HG03139 (cell line): Measurements from ENCODE around the gene CASP8AP2.
"Not testable (repeated sequence)": the region's sequence is repeated elsewhere in the genome, so short reads cannot be mapped to it uniquely, and the experiment has no call there.

ENCODE experiments used
- ATAC-seq: cut with Tn5 transposase; IDR thresholded peaks from one replicate; pipeline ENCODE4 v1.9.1; 2021; ENCODE audit not compliant: unreplicated experiment

Gene CASP8AP2

GRCh38 chr6:89819336-89820130 lies 10.1 kb upstream of the CASP8AP2 start, which contains the start of gene MDN1:
Gene MDN1 (minus strand): TSS chr6:89819794. CDS start chr6:89819607, 187 bp downstream.
- peak; percentile 87 for ATAC-seq

- ATAC-seq, result no peak
Observed at GRCh38 chr6:89826029-89826528, 3.6 kb upstream of the CASP8AP2 start.

DNA sequence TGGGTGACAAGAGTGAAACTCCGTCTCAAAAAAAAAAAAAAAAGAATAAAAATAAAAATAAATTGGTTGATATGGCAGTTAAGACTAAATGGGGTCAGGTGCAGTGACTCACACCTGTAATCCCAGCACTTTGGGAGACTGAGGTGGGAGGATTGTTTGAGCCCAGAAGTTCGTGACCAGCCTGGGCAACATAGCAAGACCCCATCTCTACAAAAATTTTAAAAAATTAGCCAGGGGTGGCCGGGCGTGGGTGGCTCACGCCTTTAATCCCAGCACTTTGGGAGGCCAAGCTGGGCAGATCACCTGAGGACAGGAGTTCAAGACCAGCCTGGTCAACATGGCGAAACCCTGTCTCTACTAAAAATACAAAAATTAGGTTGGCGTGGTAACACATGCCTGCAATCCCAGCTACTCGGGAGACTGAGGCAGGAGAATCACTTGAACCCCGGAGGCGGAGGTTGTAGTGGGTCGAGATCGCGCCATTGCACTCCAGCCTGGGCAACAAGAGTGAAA lies 1.1 kb upstream of the CASP8AP2 start:
- ATAC-seq, result not testable (repeated sequence)

DNA sequence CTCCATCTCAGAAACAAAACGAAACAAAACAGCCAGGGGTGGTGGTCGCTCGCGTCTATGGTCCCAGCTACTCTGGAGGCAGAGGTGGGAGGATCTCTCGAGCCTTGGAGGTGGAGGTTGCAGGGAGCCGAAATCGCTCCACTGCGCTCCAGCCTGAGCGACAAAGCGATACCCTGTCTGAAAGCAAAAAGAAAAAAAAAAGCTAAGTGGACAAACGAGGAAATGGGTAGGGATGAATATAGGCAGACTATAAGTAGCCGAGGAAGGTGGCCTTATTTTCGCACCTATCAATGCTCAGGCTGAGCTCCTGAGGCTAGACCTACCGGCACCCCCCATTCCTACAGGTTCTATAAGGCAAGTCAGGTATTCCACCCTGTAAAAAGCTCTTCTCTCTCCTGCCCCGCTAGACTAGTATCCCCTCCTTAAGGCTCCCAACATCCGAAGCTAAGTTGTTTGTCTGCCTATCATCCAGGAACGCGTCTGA lies 650 bp upstream of the CASP8AP2 start:
- peak; percentile 29 for ATAC-seq

GRCh38 chr6:89830170-89830809 lies 610 bp downstream of the CASP8AP2 start:
- no peak for ATAC-seq

- peak; percentile 93 for ATAC-seq
Observed at GRCh38 chr6:89834884-89835792, 5.5 kb downstream of the CASP8AP2 start.

- ATAC-seq, result no peak
Observed at GRCh38 chr6:89836639-89837222, 7.1 kb downstream of the CASP8AP2 start.

- ATAC-seq, result no peak
Observed at GRCh38 chr6:89840538-89840937, 10.9 kb downstream of the CASP8AP2 start.

DNA sequence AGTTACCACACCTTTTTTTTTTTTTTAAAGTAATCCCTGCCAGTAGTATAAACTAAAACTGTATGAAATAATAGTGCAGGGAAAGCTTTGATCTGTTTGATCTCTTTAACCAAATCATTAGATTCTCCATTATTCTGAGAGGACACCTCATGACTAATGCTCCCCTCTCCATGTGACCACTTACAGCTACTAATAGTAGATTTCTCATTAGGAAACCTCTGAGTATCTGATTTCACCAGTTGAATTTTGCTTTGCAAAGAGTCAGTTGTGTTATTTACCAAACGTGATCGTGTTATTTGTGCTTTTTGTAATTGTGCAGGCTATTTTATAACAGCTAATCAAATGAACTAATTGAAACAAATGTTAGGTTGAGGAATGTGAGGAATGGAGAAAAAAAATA lies 12.5 kb downstream of the CASP8AP2 start:
- no peak for ATAC-seq

DNA sequence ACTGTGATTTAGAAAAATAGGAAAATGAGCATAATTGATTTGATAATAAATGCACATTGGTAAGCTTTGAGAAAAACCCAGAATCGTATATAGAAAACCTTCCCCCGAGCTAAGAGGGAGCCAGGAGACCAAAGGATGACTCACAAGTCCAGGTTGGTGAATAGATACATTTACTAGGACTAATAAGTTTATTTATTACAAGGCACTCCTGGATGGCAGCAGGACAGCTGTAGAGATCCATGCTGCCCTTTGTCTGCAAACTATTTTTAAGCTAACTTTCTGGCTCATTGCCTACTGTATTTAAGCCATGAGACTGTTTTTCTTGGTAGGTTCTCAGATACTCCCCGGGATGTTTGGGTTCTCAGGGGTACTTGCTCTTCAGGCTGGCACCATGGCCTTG lies 13.4 kb downstream of the CASP8AP2 start:
- no peak for ATAC-seq

GRCh38 chr6:89847513-89847912 lies 17.8 kb downstream of the CASP8AP2 start:
- ATAC-seq, result not testable (repeated sequence)

GRCh38 chr6:89853068-89853467 lies 23.4 kb downstream of the CASP8AP2 start:
- no peak for ATAC-seq

DNA sequence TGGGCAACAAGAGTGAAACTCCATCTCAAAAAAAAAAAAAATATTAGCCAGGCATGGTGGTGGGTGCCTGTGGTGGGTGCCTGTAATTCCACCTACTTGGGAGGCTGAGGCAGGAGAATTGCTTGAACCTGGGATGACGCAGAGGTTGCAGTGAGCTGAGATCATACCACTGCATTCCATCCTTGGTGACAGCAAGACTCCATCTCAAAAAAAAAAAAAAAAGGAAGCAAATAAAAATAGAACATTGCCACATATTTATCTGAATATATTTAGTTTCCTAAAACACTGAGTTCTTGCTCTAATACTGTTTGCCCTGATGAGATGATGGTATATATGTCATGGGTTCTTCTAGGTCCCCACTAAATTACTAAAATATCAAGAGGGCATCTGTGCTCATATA lies 28.4 kb downstream of the CASP8AP2 start:
- no peak for ATAC-seq

DNA sequence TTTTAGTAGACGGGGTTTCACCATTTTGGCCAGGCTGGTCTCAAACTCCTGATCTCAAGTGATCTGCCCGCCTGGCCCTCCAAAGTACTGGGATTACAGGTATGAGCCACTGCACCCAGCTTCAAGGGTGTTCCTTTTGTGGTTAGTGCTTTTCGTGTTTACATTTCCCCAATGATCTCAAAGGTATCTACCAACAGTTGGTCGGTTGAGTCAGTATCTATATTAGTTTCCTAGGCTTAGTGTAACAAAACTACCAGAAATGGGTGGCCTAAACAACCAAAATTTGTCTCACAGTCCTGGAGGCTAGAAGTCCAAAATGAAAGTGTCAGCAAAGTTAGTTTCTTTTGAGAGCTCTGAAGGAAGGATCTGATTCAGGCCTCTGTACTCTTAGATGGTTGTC lies 30.1 kb downstream of the CASP8AP2 start:
- ATAC-seq, result peak; percentile 51

DNA sequence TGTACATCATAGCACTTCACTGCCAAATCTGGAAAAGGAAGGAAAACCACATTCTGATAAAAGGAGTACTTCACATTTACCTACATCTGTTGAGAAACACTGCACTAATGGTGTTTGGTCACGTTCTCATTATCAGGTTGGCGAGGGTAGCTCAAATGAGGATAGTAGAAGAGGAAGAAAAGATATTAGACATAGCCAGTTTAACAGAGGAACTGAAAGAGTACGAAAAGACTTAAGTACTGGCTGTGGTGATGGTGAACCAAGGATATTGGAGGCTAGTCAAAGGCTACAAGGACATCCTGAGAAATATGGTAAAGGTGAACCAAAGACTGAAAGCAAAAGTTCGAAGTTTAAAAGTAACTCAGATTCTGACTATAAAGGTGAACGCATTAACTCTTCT lies 32.6 kb downstream of the CASP8AP2 start:
- no peak for ATAC-seq

- ATAC-seq, result no peak
Observed at GRCh38 chr6:89862698-89863097, 33.0 kb downstream of the CASP8AP2 start.

GRCh38 chr6:89866024-89866678 lies 36.5 kb downstream of the CASP8AP2 start:
- no peak for ATAC-seq

- ATAC-seq, result no peak
Observed at GRCh38 chr6:89873721-89874120, 44.0 kb downstream of the CASP8AP2 start.

DNA sequence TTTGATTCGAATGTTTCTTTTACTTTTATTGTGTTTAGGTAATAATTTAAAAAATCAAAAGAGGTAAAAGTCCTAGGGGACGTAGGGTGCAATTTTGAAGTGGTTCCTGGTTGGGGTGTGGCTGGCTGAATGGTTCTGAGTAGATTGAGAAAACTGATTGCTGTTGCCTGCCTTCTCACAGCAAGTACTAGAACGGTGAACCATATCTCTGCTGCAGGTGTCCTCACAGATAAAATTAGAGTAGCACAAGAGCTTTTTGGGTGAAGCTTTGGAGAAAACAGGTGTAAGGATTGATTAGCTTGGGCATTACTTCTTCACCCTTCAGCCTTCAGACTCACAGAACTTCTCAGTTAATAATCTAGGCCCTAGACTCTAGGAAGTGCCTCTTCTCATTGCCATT lies 44.8 kb downstream of the CASP8AP2 start:
- ATAC-seq, result no peak
